Omental fat pad (tissue), 4 donors: ENCODE measurements around the gene TECPR2. TPM values are rescaled to one million over a fixed set of nuclear protein-coding genes. Genes with fewer than 3 reads are reported as not detected.

ENCODE experiments used
- ATAC-seq: fragments of 150-250 bp; one replicate; pipeline ENCODE4 v1.9.1; 2016; ENCODE audit warnings: mild to moderate bottlenecking, moderate library complexity; ENCODE audit not compliant: low FRiP score
- DNase-seq: peaks from one replicate; pipeline ENCODE4 v3.0.0-alpha.2; 2019; ENCODE audit warnings: low spot score
- total RNA-seq, 4 donors: library from RNA; depleted of rRNA; stranded (reverse); fragments of >200 nt; gene quantifications; one replicate each; pipeline ENCODE4 v1.1.0, GENCODE V29; 2016
- TF ChIP-seq, protein P1 (sequence below), 3 donors: fragments of 450-650 bp; IDR thresholded peaks; one replicate each; pipeline ENCODE4 v1.5.1; 2016 to 2017; ENCODE audit warnings: antibody characterized with exemption in 3 of 3, mild to moderate bottlenecking in 3 of 3, moderate library complexity in 2 of 3

Gene TECPR2
- total RNA-seq, 4 donors from 2014 or later = 12.7 to 46.0 (median 17.9) TPM

DNA sequence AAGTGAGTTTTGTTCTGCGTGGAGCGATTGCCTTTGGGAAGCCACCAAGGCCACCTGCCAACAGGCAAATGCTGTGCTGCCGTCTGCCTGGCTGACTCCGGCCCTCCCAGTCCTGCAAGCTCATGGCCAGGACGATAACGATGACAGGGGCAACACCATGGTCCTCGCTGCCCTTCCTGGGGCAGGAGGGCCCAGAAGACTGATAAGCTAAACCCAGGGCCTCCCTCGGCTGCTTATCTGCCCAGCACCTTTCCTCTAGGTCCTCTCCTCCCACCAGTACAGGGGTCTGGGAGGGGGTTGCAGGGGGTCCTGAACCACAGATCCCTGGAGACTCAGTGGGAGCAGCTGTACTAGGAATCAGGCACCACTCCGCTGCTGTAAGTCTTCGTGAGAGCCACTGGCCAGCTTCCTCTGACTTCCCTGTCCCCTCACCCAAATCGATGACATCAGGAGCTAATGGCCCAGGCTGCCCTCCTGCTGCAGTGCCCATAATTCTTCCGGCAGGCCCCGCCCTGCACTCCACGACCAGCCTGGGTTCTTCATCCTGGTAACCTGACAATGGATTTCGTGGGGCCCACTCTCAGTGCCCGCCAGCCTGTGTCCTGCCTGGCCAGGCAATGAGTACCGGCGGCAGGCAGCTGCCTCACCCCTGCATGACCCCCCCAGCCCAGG, 141.7 kb downstream of the TECPR2 start:
- TF ChIP-seq, protein P1, sequence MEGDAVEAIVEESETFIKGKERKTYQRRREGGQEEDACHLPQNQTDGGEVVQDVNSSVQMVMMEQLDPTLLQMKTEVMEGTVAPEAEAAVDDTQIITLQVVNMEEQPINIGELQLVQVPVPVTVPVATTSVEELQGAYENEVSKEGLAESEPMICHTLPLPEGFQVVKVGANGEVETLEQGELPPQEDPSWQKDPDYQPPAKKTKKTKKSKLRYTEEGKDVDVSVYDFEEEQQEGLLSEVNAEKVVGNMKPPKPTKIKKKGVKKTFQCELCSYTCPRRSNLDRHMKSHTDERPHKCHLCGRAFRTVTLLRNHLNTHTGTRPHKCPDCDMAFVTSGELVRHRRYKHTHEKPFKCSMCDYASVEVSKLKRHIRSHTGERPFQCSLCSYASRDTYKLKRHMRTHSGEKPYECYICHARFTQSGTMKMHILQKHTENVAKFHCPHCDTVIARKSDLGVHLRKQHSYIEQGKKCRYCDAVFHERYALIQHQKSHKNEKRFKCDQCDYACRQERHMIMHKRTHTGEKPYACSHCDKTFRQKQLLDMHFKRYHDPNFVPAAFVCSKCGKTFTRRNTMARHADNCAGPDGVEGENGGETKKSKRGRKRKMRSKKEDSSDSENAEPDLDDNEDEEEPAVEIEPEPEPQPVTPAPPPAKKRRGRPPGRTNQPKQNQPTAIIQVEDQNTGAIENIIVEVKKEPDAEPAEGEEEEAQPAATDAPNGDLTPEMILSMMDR (IDR thresholded peaks at IDR 0.05) = no peak
- ATAC-seq (no peak), DNase-seq (no peak)

DNA sequence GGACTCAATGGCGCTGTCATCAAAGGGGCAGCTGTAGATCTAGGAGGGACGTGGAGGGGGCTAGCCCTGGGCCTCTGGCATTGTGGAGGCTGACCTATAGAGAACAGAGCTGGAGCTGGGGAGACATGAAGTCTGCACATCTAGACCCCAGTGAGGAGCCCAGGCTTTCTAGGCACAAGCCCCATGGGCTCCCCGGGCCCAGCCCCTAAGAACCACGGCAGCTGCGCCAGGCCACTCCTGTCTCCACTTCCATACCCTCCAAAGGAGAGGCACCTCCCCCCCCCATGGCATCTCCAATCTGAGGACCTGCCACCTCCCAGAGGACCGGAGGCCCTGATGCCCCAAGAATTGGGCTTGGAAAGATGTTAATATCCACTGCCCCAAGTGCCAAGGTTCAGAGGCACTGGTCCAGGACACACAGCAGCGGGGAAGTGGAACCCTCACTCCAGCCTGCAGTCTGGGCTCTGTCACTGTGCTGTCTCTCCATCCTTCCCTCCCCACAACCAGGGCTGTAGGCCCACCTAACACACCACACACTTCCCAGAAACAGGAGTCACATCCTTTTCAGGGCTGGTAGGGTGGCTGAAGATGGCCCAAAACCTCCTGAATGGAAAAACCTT, 142.4 kb downstream of the TECPR2 start:
- TF ChIP-seq, protein P1 (IDR thresholded peaks at IDR 0.05) = no peak
- DNase-seq (no peak), ATAC-seq (no peak)

DNA sequence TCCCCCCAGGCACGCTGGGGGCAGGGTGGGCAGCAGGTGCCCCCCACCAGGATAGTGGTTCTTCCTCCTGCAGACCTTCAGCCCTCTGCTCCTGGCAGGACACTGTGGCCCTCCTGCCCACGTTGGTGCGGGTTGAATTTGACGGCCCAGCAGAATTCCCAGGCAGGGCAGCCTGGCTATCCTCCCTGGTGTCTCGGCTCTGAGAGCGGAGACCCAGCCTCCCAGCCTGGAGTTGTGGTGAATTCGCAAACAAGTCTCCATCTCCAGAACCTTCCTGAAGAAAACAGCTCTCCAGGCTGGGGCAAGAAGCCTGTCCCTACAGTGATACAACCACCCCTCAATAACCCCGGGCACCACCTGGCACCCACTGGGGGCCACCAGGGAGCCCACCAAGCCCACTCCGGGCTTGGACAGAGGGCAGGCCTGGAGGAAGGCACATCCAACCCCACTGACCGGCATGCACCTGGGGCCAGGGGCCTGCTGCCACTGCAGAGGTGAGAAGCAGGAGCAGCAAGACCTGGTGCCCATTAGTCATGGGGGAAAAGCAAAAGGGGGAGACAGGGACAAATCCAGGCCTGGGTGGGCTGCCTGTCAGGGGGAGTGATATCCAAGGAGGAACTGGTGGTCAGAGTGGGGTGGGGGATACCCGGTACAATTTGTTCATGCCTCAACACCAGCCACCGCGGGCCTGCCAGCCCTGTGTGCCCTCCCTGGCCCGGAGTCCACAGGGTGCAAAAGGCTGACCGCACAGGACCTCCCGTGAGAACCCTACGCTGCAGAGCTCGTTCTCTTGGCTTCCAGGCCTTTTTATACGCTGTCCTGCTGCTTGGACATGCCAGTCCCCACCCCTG, 143.3 kb downstream of the TECPR2 start:
- ATAC-seq (no peak), DNase-seq (no peak)
- TF ChIP-seq, protein P1 (IDR thresholded peaks at IDR 0.05) = no peak

DNA sequence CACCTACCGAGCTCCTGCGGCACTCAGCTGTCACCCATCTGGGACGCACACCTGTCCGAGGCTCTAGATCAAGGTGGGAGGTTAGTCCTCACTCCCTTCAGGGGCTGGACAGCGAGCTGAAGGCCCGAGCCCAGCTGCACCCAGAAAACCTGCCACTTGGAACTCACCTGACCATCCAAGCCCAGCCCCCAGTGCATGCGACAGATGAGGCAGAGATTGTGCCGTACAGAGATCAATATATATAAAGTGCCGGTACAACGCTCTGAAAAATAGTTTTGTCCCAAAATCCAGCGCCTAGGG, 143.8 kb downstream of the TECPR2 start:
- TF ChIP-seq, protein P1 (IDR thresholded peaks at IDR 0.05) = no peak
- ATAC-seq = no peak
- no peak for DNase-seq

DNA sequence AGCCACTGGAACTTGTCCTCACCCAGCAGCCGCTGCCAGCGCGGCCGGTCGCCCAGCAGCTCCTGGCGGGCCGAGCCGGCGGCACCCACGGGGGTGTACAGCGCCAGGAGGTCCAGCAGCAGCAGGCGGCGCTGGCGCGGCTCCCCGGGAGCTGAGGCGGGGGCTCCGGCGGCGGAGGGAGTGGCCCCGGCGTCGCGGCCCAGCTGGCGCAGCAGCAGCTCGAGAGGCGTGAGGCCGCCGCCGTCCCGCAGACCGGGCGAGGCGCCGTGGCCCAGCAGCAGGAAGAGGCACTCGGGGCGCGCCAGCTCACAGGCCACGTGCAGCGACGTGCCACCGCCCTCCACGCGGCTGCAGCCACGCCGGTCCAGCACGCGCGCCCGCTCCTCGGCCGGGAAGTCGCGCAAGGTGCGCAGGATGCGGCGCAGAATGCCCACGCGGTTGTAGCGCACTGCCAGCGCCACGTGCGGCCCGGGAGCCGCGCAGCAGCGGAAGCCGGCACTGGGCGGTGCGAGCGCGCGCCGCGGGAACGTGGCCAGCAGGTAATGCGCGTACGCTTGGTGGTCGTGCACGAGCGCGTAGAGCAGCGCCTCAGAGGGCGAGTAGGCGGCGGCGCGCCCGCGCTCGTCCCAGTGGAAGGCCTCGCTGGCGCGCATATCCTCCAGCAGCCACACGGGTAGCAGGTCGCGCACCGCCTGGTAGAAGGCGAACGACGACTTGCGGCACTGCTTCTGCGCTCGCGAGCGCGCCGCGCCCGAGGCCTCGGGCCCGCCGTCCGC, 144.5 kb downstream of the TECPR2 start:
- ATAC-seq = no peak
- TF ChIP-seq, protein P1 (IDR thresholded peaks at IDR 0.05) = no peak
- DNase-seq = no peak

DNA sequence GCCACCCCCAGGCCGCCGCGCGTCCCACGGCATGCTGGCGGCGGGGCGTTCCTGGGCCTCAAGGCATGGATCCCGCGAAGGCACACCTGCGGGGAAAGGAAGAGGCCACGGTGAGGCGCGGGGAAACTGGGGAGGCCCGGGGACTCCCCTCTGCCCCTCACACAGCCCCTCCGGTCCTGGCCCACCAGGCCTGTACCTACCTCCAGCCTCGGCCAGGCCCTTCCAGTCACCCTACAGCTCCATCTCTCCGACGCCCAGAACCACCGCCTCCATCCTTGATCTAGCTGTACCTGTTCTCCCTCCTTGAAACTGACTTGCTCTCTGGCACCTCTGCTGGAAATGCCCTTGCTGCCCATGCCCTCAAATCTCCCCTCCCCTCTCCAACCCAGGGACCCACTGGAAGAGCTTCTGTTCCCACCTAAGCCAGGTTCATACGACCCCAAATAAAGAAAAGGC, 145.1 kb downstream of the TECPR2 start:
- DNase-seq (no peak), ATAC-seq (no peak)
- TF ChIP-seq, protein P1 (IDR thresholded peaks at IDR 0.05) = no peak
